Astrocyte of the spinal cord (primary cell): ENCODE results near the gene S100A2.

ENCODE experiments used
- DNase-seq: peaks from one replicate; pipeline ENCODE4 v3.0.0; 2011; ENCODE audit warnings: low read depth, low spot score
- H3K4me3 ChIP-seq: 2 replicates; pipeline ENCODE4 v1.5.1; 2011; ENCODE audit warnings: low read depth, mild to moderate bottlenecking, low read length, moderate library complexity
- CTCF ChIP-seq: IDR thresholded peaks from 2 replicates; pipeline ENCODE4 v1.5.1; 2012; ENCODE audit warnings: low read depth, mild to moderate bottlenecking, low read length, inconsistent platforms
- in situ Hi-C: cut with HindIII; loops from 2 replicates; pipeline ENCODE4 v1.10.0; 2017; ENCODE audit warnings: low sequenced_read_pairs

Gene S100A2

GRCh38 chr1:153612111-153612754 is 46.6 kb upstream of the S100A2 start:
- TF ChIP-seq CTCF, result no peak
- H3K4me3 ChIP-seq, result peak overlapping the region; percentile 86
- in situ Hi-C loops, result no loop called here
- peak; percentile 32 for DNase-seq

- in situ Hi-C loops, result no loop called here
- H3K4me3 ChIP-seq, result peak overlapping the region; percentile 86
- no peak for DNase-seq
- no peak for TF ChIP-seq CTCF
Observed at GRCh38 chr1:153611356-153611755, 45.7 kb upstream of the S100A2 start.

GRCh38 chr1:153610811-153611301 is 45.2 kb upstream of the S100A2 start:
- H3K4me3 ChIP-seq, result peak overlapping the region; percentile 86
- peak; percentile 37 for DNase-seq
- in situ Hi-C loops, result no loop called here
- TF ChIP-seq CTCF, result no peak

- peak overlapping the region; percentile 86 for H3K4me3 ChIP-seq
Observed at GRCh38 chr1:153610334-153610733, 44.7 kb upstream of the S100A2 start.

GRCh38 chr1:153609585-153609907 is 43.9 kb upstream of the S100A2 start:
- no peak for DNase-seq
- no peak for TF ChIP-seq CTCF
- no peak overlapping the region for H3K4me3 ChIP-seq
- in situ Hi-C loops, result no loop called here

More at GRCh38 chr1:153610334-153610733, 44.7 kb upstream of the S100A2 start:
- in situ Hi-C loops, result no loop called here
- peak; percentile 24 for DNase-seq
- TF ChIP-seq CTCF, result no peak

- in situ Hi-C loops, result no loop called here
- H3K4me3 ChIP-seq, result peak overlapping the region; percentile 37
- peak; percentile 94 for DNase-seq
- no peak for TF ChIP-seq CTCF
Observed at GRCh38 chr1:153608742-153609584, 43.3 kb upstream of the S100A2 start.
